PC-9 (cell line): ENCODE measurements around the gene ATP11A. TPM values are rescaled to one million over a fixed set of nuclear protein-coding genes. Genes with fewer than 3 reads are reported as not detected.

Experiments
- BruUV-seq: library from RNA; stranded (reverse); fragments of 400-500 nt; replicated peaks from 2 replicates; lab custom pipeline; 2021; lab: Mats Ljungman, UMichigan
- CTCF ChIA-PET: fragments of 300-600 bp; sonication (Branson Sonifier 250); formaldehyde crosslinking; loops from one replicate; lab custom pipeline; 2022; ENCODE audit warnings: antibody characterized with exemption; lab: Charles Lee
- POLR2A ChIA-PET: fragments of 300-600 bp; sonication (Branson Sonifier 250); formaldehyde crosslinking; loops from one replicate; lab custom pipeline; 2022; ENCODE audit warnings: antibody characterized with exemption; ENCODE audit not compliant: unreplicated experiment; lab: Charles Lee
- DNase-seq, 2 experiments: peaks; one replicate each; pipeline versions ENCODE4 v3.0.0 to v3.0.0-alpha.2; 2015 to 2022; ENCODE audit warnings: mixed read lengths in 1 of 2
- H2AFZ ChIP-seq: fragments of 200-600 bp; sonication (generic); 2 replicates; pipeline ENCODE4 v1.8.1; 2017; ENCODE audit warnings: antibody characterized with exemption
- H3F3A ChIP-seq: fragments of 200-600 bp; sonication (generic); 2 replicates; pipeline ENCODE4 v1.8.1; 2017; ENCODE audit warnings: antibody characterized with exemption, mild to moderate bottlenecking, low read depth; ENCODE audit not compliant: insufficient read depth
- H3K27ac ChIP-seq: fragments of 200-600 bp; sonication (generic); 2 replicates; pipeline ENCODE4 v1.6.1; 2016; ENCODE audit warnings: mixed run types
- H3K27me3 ChIP-seq: fragments of 200-600 bp; sonication (generic); 2 replicates; pipeline ENCODE4 v1.6.1; 2016; ENCODE audit warnings: low read depth, mixed run types; ENCODE audit not compliant: insufficient read depth
- H3K36me3 ChIP-seq: fragments of 200-600 bp; sonication (generic); 2 replicates; pipeline ENCODE4 v1.6.1; 2016; ENCODE audit warnings: low read depth, mixed run types
- H3K4me1 ChIP-seq: fragments of 200-600 bp; sonication (generic); replicated peaks from 2 replicates; pipeline ENCODE4 v1.6.1; 2016; ENCODE audit warnings: mixed run types; ENCODE audit not compliant: insufficient read depth
- H3K4me2 ChIP-seq: fragments of 200-600 bp; sonication (generic); 2 replicates; pipeline ENCODE4 v1.6.1; 2017; ENCODE audit warnings: mixed run types
- H3K4me3 ChIP-seq: fragments of 200-600 bp; sonication (generic); 2 replicates; pipeline ENCODE4 v1.6.1; 2016; ENCODE audit warnings: mixed run types
- H3K79me2 ChIP-seq: fragments of 200-600 bp; sonication (generic); 2 replicates; pipeline ENCODE4 v1.6.1; 2017; ENCODE audit warnings: low read depth, mixed run types
- H3K9me2 ChIP-seq: fragments of 200-600 bp; sonication (generic); 2 replicates; pipeline ENCODE4 v1.8.1; 2017; ENCODE audit warnings: mild to moderate bottlenecking; ENCODE audit not compliant: insufficient read depth
- H3K9me3 ChIP-seq: fragments of 200-600 bp; sonication (generic); 2 replicates; pipeline ENCODE4 v1.8.1; 2016; ENCODE audit warnings: low read depth; ENCODE audit not compliant: insufficient read depth
- H4K20me1 ChIP-seq: fragments of 200-600 bp; sonication (generic); 2 replicates; pipeline ENCODE4 v1.8.1; 2017; ENCODE audit not compliant: insufficient read depth
- CTCF ChIP-seq: fragments of 200-600 bp; sonication (generic); conservative IDR thresholded peaks from 2 replicates; pipeline ENCODE4 v1.6.1; 2017; ENCODE audit warnings: mixed run types, antibody characterized with exemption, mild to moderate bottlenecking, moderate library complexity
- EZH2 ChIP-seq: fragments of 200-600 bp; sonication (generic); IDR thresholded peaks from 2 replicates; pipeline ENCODE4 v1.8.0; 2017; ENCODE audit warnings: antibody characterized with exemption, low read depth
- intact Hi-C: fragments of 100-400 bp; cut with micrococcal nuclease; formaldehyde crosslinking; loops from one replicate; pipeline ENCODE4 v1.10.0; 2022; ENCODE audit not compliant: unreplicated experiment
- total RNA-seq: library from RNA; stranded (reverse); gene quantifications from 2 replicates; pipeline ENCODE4 v1.2.3, GENCODE V29; 2021

The ATP11A gene
- total RNA-seq, 1 experiment from 2014 or later, result 92.2 TPM

- no peak overlapping the region for H3K4me3 ChIP-seq
- no peaks in the 10 kb centered on the region for H3K9me3 ChIP-seq
- intact Hi-C loops, result no loop called here
- POLR2A ChIA-PET, result no interaction called here
- no peak overlapping the region for H3K4me2 ChIP-seq
- H4K20me1 ChIP-seq, result no peaks in the 10 kb centered on the region
- no peak overlapping the region for H2AFZ ChIP-seq
- no peak for TF ChIP-seq CTCF
- TF ChIP-seq EZH2, result no peak
- peaks cover 48% of the 10 kb centered on the region for H3F3A ChIP-seq
- H3K4me1 ChIP-seq, result peaks cover 70% of the 10 kb centered on the region
- H3K27ac ChIP-seq, result no peak overlapping the region
- no TSS peak for BruUV-seq
- H3K9me2 ChIP-seq, result no peaks in the 10 kb centered on the region
- DNase-seq, result no peak
- CTCF ChIA-PET, result no interaction called here
- no peaks in the 10 kb centered on the region for H3K36me3 ChIP-seq
- H3K27me3 ChIP-seq, result no peaks in the 10 kb centered on the region
- H3K79me2 ChIP-seq, result peaks cover 89% of the 10 kb centered on the region
These were observed 23.8 kb downstream of the ATP11A start for GRCh38 chr13:112713517-112714253.

- H3K9me3 ChIP-seq, result no peaks in the 10 kb centered on the region
- DNase-seq, result no peak
- peaks cover 79% of the 10 kb centered on the region for H3K4me1 ChIP-seq
- H3K9me2 ChIP-seq, result no peaks in the 10 kb centered on the region
- intact Hi-C loops, result no loop called here
- CTCF ChIA-PET, result no interaction called here
- H4K20me1 ChIP-seq, result no peaks in the 10 kb centered on the region
- H3K27ac ChIP-seq, result no peak overlapping the region
- no peak overlapping the region for H3K4me2 ChIP-seq
- H3K36me3 ChIP-seq, result no peaks in the 10 kb centered on the region
- H3F3A ChIP-seq, result peaks cover 56% of the 10 kb centered on the region
- H3K27me3 ChIP-seq, result no peaks in the 10 kb centered on the region
- POLR2A ChIA-PET, result no interaction called here
- no peak overlapping the region for H3K4me3 ChIP-seq
- peaks cover 90% of the 10 kb centered on the region for H3K79me2 ChIP-seq
- no TSS peak for BruUV-seq
- no peak overlapping the region for H2AFZ ChIP-seq
- TF ChIP-seq EZH2 (no peak), CTCF (no peak)
These were observed 24.7 kb downstream of the ATP11A start for GRCh38 chr13:112714376-112715174.

GRCh38 chr13:112715210-112715609 lies 25.4 kb downstream of the ATP11A start:
- intact Hi-C loops, result no loop called here
- CTCF ChIA-PET, result no interaction called here
- no peaks in the 10 kb centered on the region for H3K9me2 ChIP-seq
- no TSS peak for BruUV-seq
- no peak overlapping the region for H3K27ac ChIP-seq
- peaks cover 63% of the 10 kb centered on the region for H3F3A ChIP-seq
- POLR2A ChIA-PET, result no interaction called here
- no peak for TF ChIP-seq EZH2
- TF ChIP-seq CTCF, result no peak
- H3K9me3 ChIP-seq, result no peaks in the 10 kb centered on the region
- no peak overlapping the region for H3K4me2 ChIP-seq
- H3K79me2 ChIP-seq, result peaks cover 90% of the 10 kb centered on the region
- 0 out of 2 replicates have a peak, but pooled peaks cover 4% of the 10 kb centered on the region for H3K36me3 ChIP-seq
- no peak overlapping the region for H2AFZ ChIP-seq
- peaks cover 85% of the 10 kb centered on the region for H3K4me1 ChIP-seq
- no peak for DNase-seq
- H3K27me3 ChIP-seq, result no peaks in the 10 kb centered on the region
- H3K4me3 ChIP-seq, result no peak overlapping the region
- no peaks in the 10 kb centered on the region for H4K20me1 ChIP-seq
